Sigmoid colon (tissue), 7 donors: Measurements from ENCODE around the gene ALKBH5. TPM values are rescaled to one million over a fixed set of nuclear protein-coding genes. Genes with fewer than 3 reads are reported as not detected.

Experiments
- DNase-seq: peaks from one replicate; pipeline ENCODE4 v3.0.0-alpha.2; 2019
- H3K27ac ChIP-seq, 4 donors: fragments of 200-600 bp; sonication (generic); one replicate each; pipeline ENCODE4 v1.5.1; 2016 to 2019; ENCODE audit warnings: mild to moderate bottlenecking in 1 of 4
- H3K27me3 ChIP-seq, 3 donors: fragments of 200-600 bp; sonication (generic); one replicate each; pipeline ENCODE4 v1.5.1; 2019; ENCODE audit warnings: mild to moderate bottlenecking in 1 of 3
- H3K36me3 ChIP-seq, 4 donors: fragments of 200-600 bp; sonication (generic); one replicate each; pipeline ENCODE4 v1.5.1; 2016 to 2019
- H3K4me1 ChIP-seq, 4 donors: fragments of 200-600 bp; sonication (generic); one replicate each; pipeline ENCODE4 v1.5.1; 2017 to 2019
- H3K4me3 ChIP-seq, 4 donors: fragments of 200-600 bp; sonication (generic); one replicate each; pipeline ENCODE4 v1.5.1; 2017 to 2019; ENCODE audit warnings: mild to moderate bottlenecking in 2 of 4, moderate library complexity in 1 of 4
- H3K9me3 ChIP-seq, 4 donors: fragments of 200-600 bp in 3 of 4; sonication (generic) in 3 of 4; one replicate each; pipeline versions ENCODE4 v1.5.1 to v1.6.1; 2013 to 2019
- EP300 ChIP-seq, 4 donors: sonication (generic); formaldehyde crosslinking; IDR thresholded peaks; one replicate each; pipeline ENCODE4 v1.6.1; 2017; ENCODE audit warnings: antibody characterized with exemption in 4 of 4
- POLR2A ChIP-seq, 2 donors: fragments of 450-650 bp; IDR thresholded peaks; one replicate each; pipeline ENCODE4 v1.6.1; 2016; ENCODE audit warnings: antibody characterized with exemption in 2 of 2, mild to moderate bottlenecking in 2 of 2, moderate library complexity in 2 of 2
- POLR2AphosphoS5 ChIP-seq, 4 donors: sonication (generic); formaldehyde crosslinking; IDR thresholded peaks; one replicate each; pipeline ENCODE4 v1.6.1; 2017; ENCODE audit warnings: antibody characterized with exemption in 4 of 4
- WGBS, 2 donors: extraction: QIAGEN DNeasy Blood & Tissue Kit; methylation state at CpG; one replicate each; pipeline ENCODE4 v1.1.7; 2013; 5-methylcytosine and 5-hydroxymethylcytosine counted together
- intact Hi-C: fragments of 100-400 bp; cut with DNase I; formaldehyde crosslinking; loops from one replicate; pipeline ENCODE4 v1.15.1; 2023
- polyA plus RNA-seq, 3 donors: library from polyadenylated mRNA; stranded (reverse); fragments of 200-250 nt; gene quantifications; one replicate each; pipeline ENCODE4 v1.2.3, GENCODE V29; 2013
- total RNA-seq, 4 donors: library from RNA; depleted of rRNA; stranded (reverse); fragments of >200 nt; gene quantifications; one replicate each; pipeline ENCODE4 v1.1.0, GENCODE V29; 2016
- TF ChIP-seq, protein P1 (sequence below), 4 experiments: fragments of 450-650 bp in 3 of 4; fragments of 200-600 bp in 1 of 4; IDR thresholded peaks; one replicate each; pipeline ENCODE4 v1.5.1; 2016 to 2019; ENCODE audit warnings: antibody characterized with exemption in 4 of 4, mild to moderate bottlenecking in 3 of 4, moderate library complexity in 2 of 4
- donor health status: healthy with polysubstance abuse.
- donor health status: Bipolar disorder and iron deficiency.
- donor health status: healthy.

Gene ALKBH5
- total and polyA plus RNA-seq, 7 donors: 36.6 to 109 (median 100) TPM

DNA sequence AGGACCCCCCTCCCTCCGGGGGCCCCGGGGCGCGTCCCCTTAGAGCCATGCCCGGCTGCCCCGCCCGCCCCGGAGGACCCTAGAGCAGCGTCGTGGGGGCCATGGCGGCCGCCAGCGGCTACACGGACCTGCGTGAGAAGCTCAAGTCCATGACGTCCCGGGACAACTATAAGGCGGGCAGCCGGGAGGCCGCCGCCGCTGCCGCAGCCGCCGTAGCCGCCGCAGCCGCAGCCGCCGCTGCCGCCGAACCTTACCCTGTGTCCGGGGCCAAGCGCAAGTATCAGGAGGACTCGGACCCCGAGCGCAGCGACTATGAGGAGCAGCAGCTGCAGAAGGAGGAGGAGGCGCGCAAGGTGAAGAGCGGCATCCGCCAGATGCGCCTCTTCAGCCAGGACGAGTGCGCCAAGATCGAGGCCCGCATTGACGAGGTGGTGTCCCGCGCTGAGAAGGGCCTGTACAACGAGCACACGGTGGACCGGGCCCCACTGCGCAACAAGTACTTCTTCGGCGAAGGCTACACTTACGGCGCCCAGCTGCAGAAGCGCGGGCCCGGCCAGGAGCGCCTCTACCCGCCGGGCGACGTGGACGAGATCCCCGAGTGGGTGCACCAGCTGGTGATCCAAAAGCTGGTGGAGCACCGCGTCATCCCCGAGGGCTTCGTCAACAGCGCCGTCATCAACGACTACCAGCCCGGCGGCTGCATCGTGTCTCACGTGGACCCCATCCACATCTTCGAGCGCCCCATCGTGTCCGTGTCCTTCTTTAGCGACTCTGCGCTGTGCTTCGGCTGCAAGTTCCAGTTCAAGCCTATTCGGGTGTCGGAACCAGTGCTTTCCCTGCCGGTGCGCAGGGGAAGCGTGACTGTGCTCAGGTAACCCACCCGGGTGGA is 759 bp downstream of the ALKBH5 start:
- Histone ChIP-seq H3K27ac (peak overlapping the region; percentile 97 to 99 (median 98)), H3K4me3 (peak overlapping the region; percentile 87 to 94 (median 92)), H3K36me3 (peaks cover 0 to 3% (median 0%) of the 10 kb centered on the region in 4 donors), H3K27me3 (no peaks in the 10 kb centered on the region), H3K4me1 (peaks cover 0 to 63% (median 59%) of the 10 kb centered on the region in 4 donors), H3K9me3 (no peaks in the 10 kb centered on the region)
- peak; percentile 88 for DNase-seq
- intact Hi-C loops: loop anchor here (5.0 to 10.0 kb wide), 4 partner anchors 32 to 500 kb away; partner anchors contain the start of genes DRG2, FLII and RAI1
- TF ChIP-seq EP300 (IDR thresholded peaks at IDR 0.05): no peak
- TF ChIP-seq POLR2A (IDR thresholded peaks at IDR 0.05): peak in 1 of 2 donors; percentile 60
- TF ChIP-seq POLR2AphosphoS5 (IDR thresholded peaks at IDR 0.05): peak; percentile 60 to 84 (median 72)
- WGBS, 2 donors: 0% methylated on average over 92 of the region's 92 CpGs

DNA sequence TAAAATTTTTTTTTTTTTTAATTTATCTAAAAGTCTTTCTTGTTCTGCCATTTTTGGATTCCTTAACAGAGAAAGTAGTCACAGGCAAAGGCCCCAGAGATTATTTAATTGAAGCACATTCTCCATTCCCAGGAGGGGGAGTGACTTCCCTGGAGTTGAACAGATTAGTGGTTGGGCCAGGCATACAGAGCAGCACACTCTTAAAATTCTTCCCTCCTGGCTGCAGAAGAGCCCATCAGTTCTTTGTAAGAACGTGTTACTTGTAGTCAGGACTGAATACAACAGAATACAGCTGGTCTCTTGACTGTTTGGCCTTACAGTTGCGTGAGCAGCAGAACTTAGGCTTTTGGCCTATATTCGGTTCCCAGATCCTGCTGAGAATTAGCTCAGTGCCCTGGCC is 1.8 kb downstream of the ALKBH5 start:
- intact Hi-C loops: loop anchor here (5.0 to 10.0 kb wide), 2 partner anchors 33 to 501 kb away; partner anchors contain the start of gene RAI1
- peaks cover 0 to 73% (median 69%) of the 10 kb centered on the region in 4 donors for H3K4me1 ChIP-seq
- WGBS, 2 donors: 23 to 36% methylated on average over 3 of the region's 3 CpGs

DNA sequence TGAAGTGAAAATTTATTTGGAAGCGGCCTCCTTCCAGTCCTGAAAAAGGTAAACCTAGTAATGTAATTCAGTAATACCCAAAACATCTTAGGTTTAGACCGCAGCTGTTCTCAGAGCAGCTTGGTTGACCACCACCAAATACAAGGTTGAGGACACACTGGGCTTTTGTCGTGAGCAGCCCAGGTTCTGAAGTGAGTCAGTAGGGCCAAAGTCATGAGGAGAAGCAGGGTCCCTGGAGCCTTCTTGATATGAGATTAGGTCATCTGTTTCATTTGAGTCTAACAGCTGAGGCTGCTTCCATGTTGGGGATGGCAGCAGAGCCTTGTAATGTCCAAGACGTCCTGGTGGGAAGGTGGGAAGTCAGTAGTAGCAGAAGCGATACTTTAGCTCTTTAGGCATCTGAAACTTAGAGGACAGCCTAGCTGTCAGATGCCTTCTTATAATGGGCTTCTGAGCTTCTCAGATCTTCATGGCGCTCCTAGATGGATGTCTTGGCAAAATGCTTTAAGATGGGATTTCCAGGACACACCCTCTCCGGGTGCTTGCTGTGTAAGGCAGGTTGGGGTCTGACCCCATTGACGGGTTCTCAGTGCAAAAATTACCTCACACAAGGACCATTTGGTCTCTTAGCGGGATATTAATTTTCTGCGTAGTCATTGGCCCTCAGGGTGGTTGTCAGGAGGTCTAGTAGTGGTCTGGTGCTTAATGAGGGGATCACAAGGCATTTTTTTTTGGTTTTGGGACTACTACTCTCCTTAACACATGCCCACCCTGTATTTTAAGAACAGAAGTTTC is 2.4 kb downstream of the ALKBH5 start:
- H3K9me3 ChIP-seq: no peaks in the 10 kb centered on the region
- peaks cover 0 to 79% (median 75%) of the 10 kb centered on the region in 4 donors for H3K4me1 ChIP-seq
- H3K36me3 ChIP-seq: peaks cover 0 to 5% (median 0%) of the 10 kb centered on the region in 4 donors
- DNase-seq: no peak
- no peak for TF ChIP-seq POLR2AphosphoS5 (IDR thresholded peaks at IDR 0.05)
- TF ChIP-seq EP300 (IDR thresholded peaks at IDR 0.05): no peak
- no peak for TF ChIP-seq POLR2A (IDR thresholded peaks at IDR 0.05)
- TF ChIP-seq, protein P1, sequence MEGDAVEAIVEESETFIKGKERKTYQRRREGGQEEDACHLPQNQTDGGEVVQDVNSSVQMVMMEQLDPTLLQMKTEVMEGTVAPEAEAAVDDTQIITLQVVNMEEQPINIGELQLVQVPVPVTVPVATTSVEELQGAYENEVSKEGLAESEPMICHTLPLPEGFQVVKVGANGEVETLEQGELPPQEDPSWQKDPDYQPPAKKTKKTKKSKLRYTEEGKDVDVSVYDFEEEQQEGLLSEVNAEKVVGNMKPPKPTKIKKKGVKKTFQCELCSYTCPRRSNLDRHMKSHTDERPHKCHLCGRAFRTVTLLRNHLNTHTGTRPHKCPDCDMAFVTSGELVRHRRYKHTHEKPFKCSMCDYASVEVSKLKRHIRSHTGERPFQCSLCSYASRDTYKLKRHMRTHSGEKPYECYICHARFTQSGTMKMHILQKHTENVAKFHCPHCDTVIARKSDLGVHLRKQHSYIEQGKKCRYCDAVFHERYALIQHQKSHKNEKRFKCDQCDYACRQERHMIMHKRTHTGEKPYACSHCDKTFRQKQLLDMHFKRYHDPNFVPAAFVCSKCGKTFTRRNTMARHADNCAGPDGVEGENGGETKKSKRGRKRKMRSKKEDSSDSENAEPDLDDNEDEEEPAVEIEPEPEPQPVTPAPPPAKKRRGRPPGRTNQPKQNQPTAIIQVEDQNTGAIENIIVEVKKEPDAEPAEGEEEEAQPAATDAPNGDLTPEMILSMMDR (IDR thresholded peaks at IDR 0.05): no peak
- H3K4me3 ChIP-seq: peak overlapping the region; percentile 87 to 94 (median 92)
- intact Hi-C loops: loop anchor here (2.0 to 10.0 kb wide), 3 partner anchors 34 to 501 kb away; partner anchors contain the start of gene RAI1
- no peaks in the 10 kb centered on the region for H3K27me3 ChIP-seq
- 65 to 69% methylated on average over 10 of the region's 10 CpGs for WGBS, 2 donors
- peak overlapping the region; percentile 97 to 99 (median 98) for H3K27ac ChIP-seq

More for the DNA sequence above, 1.8 kb downstream of the ALKBH5 start:
- Histone ChIP-seq H3K27me3 (no peaks in the 10 kb centered on the region), H3K27ac (peak overlapping the region; percentile 97 to 99 (median 98)), H3K36me3 (peaks cover 0 to 5% (median 0%) of the 10 kb centered on the region in 4 donors), H3K9me3 (no peaks in the 10 kb centered on the region), H3K4me3 (peak overlapping the region; percentile 87 to 94 (median 92))
- no peak for DNase-seq
- TF ChIP-seq POLR2AphosphoS5 (IDR thresholded peaks at IDR 0.05): peak in 2 of 4 donors; percentile 8 to 10
- TF ChIP-seq, protein P1 (IDR thresholded peaks at IDR 0.05): no peak

GRCh38 chr17:18186627-18186982 is 3.0 kb downstream of the ALKBH5 start:
- H3K4me3 ChIP-seq: peak overlapping the region; percentile 87 to 94 (median 92)
- peaks cover 0 to 5% (median 0%) of the 10 kb centered on the region in 4 donors for H3K36me3 ChIP-seq
- peak overlapping the region; percentile 97 to 99 (median 98) for H3K27ac ChIP-seq
- TF ChIP-seq, protein P1 (IDR thresholded peaks at IDR 0.05): no peak
- TF ChIP-seq EP300 (IDR thresholded peaks at IDR 0.05): no peak
- no peak for TF ChIP-seq POLR2AphosphoS5 (IDR thresholded peaks at IDR 0.05)
- no peak for TF ChIP-seq POLR2A (IDR thresholded peaks at IDR 0.05)
- peaks cover 0 to 82% (median 77%) of the 10 kb centered on the region in 4 donors for H3K4me1 ChIP-seq
- H3K9me3 ChIP-seq: no peaks in the 10 kb centered on the region
- no peaks in the 10 kb centered on the region for H3K27me3 ChIP-seq
- 52 to 58% methylated on average over 1 of the region's 1 CpG for WGBS, 2 donors
- intact Hi-C loops: loop anchor here (2.0 to 10.0 kb wide), 3 partner anchors 34 to 502 kb away; partner anchors contain the start of gene RAI1
- no peak for DNase-seq
